SK-N-SH treated with all-trans-retinoic acid at 6 μM for 48 hours (cell line): ENCODE measurements around the gene NUDT1.

Source experiments
- ATAC-seq: fragments of 200-7000 bp; cut with Tn5 transposase; 3 replicates; pipeline ENCODE4 v1.9.1; 2020; ENCODE audit warnings: mild to moderate bottlenecking, moderate library complexity
- ARNTL ChIP-seq: fragments of 450-650 bp; formaldehyde crosslinking; IDR thresholded peaks from 2 replicates; pipeline ENCODE4 v1.5.0; 2020; ENCODE audit warnings: low read depth, mild to moderate bottlenecking, moderate library complexity, borderline replicate concordance
- BACH2 ChIP-seq: fragments of 250-450 bp; sonication (Bioruptor Pico); IDR thresholded peaks from 2 replicates; pipeline ENCODE4 v1.9.0; 2021; ENCODE audit warnings: mild to moderate bottlenecking, borderline replicate concordance
- CREB5 ChIP-seq: fragments of 250-450 bp; sonication (Bioruptor Pico); IDR thresholded peaks from 2 replicates; pipeline ENCODE4 v1.5.1; 2020; ENCODE audit warnings: low read depth, mild to moderate bottlenecking, moderate library complexity
- CSDC2 ChIP-seq: fragments of 250-450 bp; sonication (Bioruptor Pico); IDR thresholded peaks from 2 replicates; pipeline ENCODE4 v1.5.0; 2020; ENCODE audit warnings: mild to moderate bottlenecking, moderate library complexity
- CSRNP3 ChIP-seq: fragments of 250-450 bp; sonication (Bioruptor Pico); IDR thresholded peaks from 2 replicates; pipeline ENCODE4 v1.5.1; 2021; ENCODE audit warnings: mild to moderate bottlenecking, moderate library complexity
- GLIS3 ChIP-seq: fragments of 250-450 bp; sonication (Bioruptor Pico); IDR thresholded peaks from 2 replicates; pipeline ENCODE4 v1.5.0; 2020; ENCODE audit warnings: mild to moderate bottlenecking, moderate library complexity
- ISL1 ChIP-seq: fragments of 250-450 bp; sonication (Bioruptor Pico); IDR thresholded peaks from 2 replicates; pipeline ENCODE4 v2.1.2; 2022; ENCODE audit warnings: mild to moderate bottlenecking, moderate library complexity
- OSR1 ChIP-seq: fragments of 250-450 bp; sonication (Bioruptor Pico); IDR thresholded peaks from 2 replicates; pipeline ENCODE4 v1.8.0; 2022; ENCODE audit warnings: moderate library complexity, mild to moderate bottlenecking, inconsistent platforms
- PATZ1 ChIP-seq: fragments of 250-450 bp; sonication (Bioruptor Pico); IDR thresholded peaks from 2 replicates; pipeline ENCODE4 v1.8.0; 2020; ENCODE audit warnings: mild to moderate bottlenecking, moderate library complexity, borderline replicate concordance
- POU6F1 ChIP-seq: fragments of 250-450 bp; sonication (Bioruptor Pico); IDR thresholded peaks from 2 replicates; pipeline ENCODE4 v1.8.0; 2021; ENCODE audit warnings: low read depth, mild to moderate bottlenecking, moderate library complexity, borderline replicate concordance
- PPARA ChIP-seq: fragments of 250-450 bp; sonication (Bioruptor Pico); IDR thresholded peaks from 2 replicates; pipeline ENCODE4 v1.5.0; 2020; ENCODE audit warnings: mild to moderate bottlenecking, borderline replicate concordance
- RARB ChIP-seq: fragments of 250-450 bp; sonication (Bioruptor Pico); IDR thresholded peaks from 2 replicates; pipeline ENCODE4 v1.8.0; 2021; ENCODE audit warnings: mild to moderate bottlenecking, moderate library complexity
- SNAI2 ChIP-seq: fragments of 250-450 bp; sonication (Bioruptor Pico); IDR thresholded peaks from 2 replicates; pipeline ENCODE4 v1.5.0; 2020; ENCODE audit warnings: mild to moderate bottlenecking, moderate library complexity
- TCF4 ChIP-seq: fragments of 250-450 bp; sonication (Bioruptor Pico); IDR thresholded peaks from 2 replicates; pipeline ENCODE4 v1.8.0; 2021; ENCODE audit warnings: mild to moderate bottlenecking, moderate library complexity, borderline replicate concordance
- TOX ChIP-seq: fragments of 250-450 bp; sonication (Bioruptor Pico); IDR thresholded peaks from 2 replicates; pipeline ENCODE4 v1.8.0; 2021; ENCODE audit warnings: mild to moderate bottlenecking, moderate library complexity, borderline replicate concordance
- TSHZ2 ChIP-seq: fragments of 250-450 bp; sonication (Bioruptor Pico); IDR thresholded peaks from 2 replicates; pipeline ENCODE4 v1.5.0; 2020; ENCODE audit warnings: mild to moderate bottlenecking, moderate library complexity
- ZC3H10 ChIP-seq: fragments of 250-450 bp; sonication (Bioruptor Pico); IDR thresholded peaks from 2 replicates; pipeline ENCODE4 v1.5.1; 2021; ENCODE audit warnings: mild to moderate bottlenecking, moderate library complexity
- ZFP3 ChIP-seq: fragments of 250-450 bp; sonication (Bioruptor Pico); IDR thresholded peaks from 2 replicates; pipeline ENCODE4 v1.5.0; 2020; ENCODE audit warnings: mild to moderate bottlenecking, moderate library complexity
- ZFP30 ChIP-seq: fragments of 450-650 bp; formaldehyde crosslinking; IDR thresholded peaks from 2 replicates; pipeline ENCODE4 v1.5.0; 2022; ENCODE audit warnings: mild to moderate bottlenecking, moderate library complexity
- ZNF565 ChIP-seq: fragments of 450-650 bp; formaldehyde crosslinking; conservative IDR thresholded peaks from 2 replicates; pipeline ENCODE4 v1.5.0; 2020; ENCODE audit warnings: low read depth, mild to moderate bottlenecking, moderate library complexity
- ZNF70 ChIP-seq: fragments of 450-650 bp; formaldehyde crosslinking; IDR thresholded peaks from 2 replicates; pipeline ENCODE4 v1.5.0; 2020; ENCODE audit warnings: mild to moderate bottlenecking, moderate library complexity
- ZNF8 ChIP-seq: fragments of 450-650 bp; formaldehyde crosslinking; IDR thresholded peaks from 2 replicates; pipeline ENCODE4 v1.5.0; 2020; ENCODE audit warnings: mild to moderate bottlenecking, moderate library complexity

The NUDT1 gene

GRCh38 chr7:2196381-2197378, 45.3 kb upstream of the NUDT1 start:
- no peak for TF ChIP-seq CSDC2 (CRISPR knock-in tag)
- TF ChIP-seq RARB (CRISPR knock-in tag), result no peak
- TF ChIP-seq ZFP30 (CRISPR knock-in tag), result no peak
- TF ChIP-seq ZC3H10 (CRISPR knock-in tag), result no peak
- no peak for TF ChIP-seq PATZ1
- TF ChIP-seq CREB5 (CRISPR knock-in tag), result no peak
- TF ChIP-seq SNAI2 (CRISPR knock-in tag), result no peak
- no peak for TF ChIP-seq ISL1
- TF ChIP-seq ZFP3 (CRISPR knock-in tag), result no peak
- TF ChIP-seq PPARA (CRISPR knock-in tag), result no peak
- no peak for TF ChIP-seq TCF4 (CRISPR knock-in tag)
- TF ChIP-seq GLIS3 (CRISPR knock-in tag), result no peak
- TF ChIP-seq ZNF70 (CRISPR knock-in tag), result no peak
- no peak for TF ChIP-seq ZNF8 (CRISPR knock-in tag)
- TF ChIP-seq ARNTL, result no peak
- no peak for TF ChIP-seq CSRNP3 (CRISPR knock-in tag)
- no peak for TF ChIP-seq ZNF565 (CRISPR knock-in tag)
- no peak for TF ChIP-seq TSHZ2 (CRISPR knock-in tag)
- no peak for TF ChIP-seq TOX (CRISPR knock-in tag)
- ATAC-seq, result no peak

GRCh38 chr7:2197436-2198155, 44.4 kb upstream of the NUDT1 start:
- TF ChIP-seq ZFP3 (CRISPR knock-in tag) (no peak), GLIS3 (CRISPR knock-in tag) (no peak), PATZ1 (no peak), CSRNP3 (CRISPR knock-in tag) (no peak), ARNTL (no peak), CREB5 (CRISPR knock-in tag) (no peak), BACH2 (no peak), POU6F1 (CRISPR knock-in tag) (no peak), ISL1 (no peak), TCF4 (CRISPR knock-in tag) (no peak), OSR1 (CRISPR knock-in tag) (no peak), ZC3H10 (CRISPR knock-in tag) (no peak)
- TF ChIP-seq, all 23 proteins: peak for 0

More at GRCh38 chr7:2197436-2198155, 44.4 kb upstream of the NUDT1 start:
- no peak for ATAC-seq
